ENCODE measurements around the gene FBXO48.
A peak's percentile ranks its signal among the peaks of the same experiment; 100 is the strongest.
"Not testable (repeated sequence)": the region's sequence is repeated elsewhere in the genome, so short reads cannot be mapped to it uniquely, and the experiment has no call there.

FBXO48 gene

GRCh38 chr2:68458981-68459380 is 8.1 kb downstream of the FBXO48 start:
- no peak overlapping the region for H3K4me3 Mint-ChIP-seq
- H3K9me3 Mint-ChIP-seq: no peaks in the 10 kb centered on the region
- H3K27me3 Mint-ChIP-seq: no peaks in the 10 kb centered on the region
- DNase-seq: no peak
- ATAC-seq: no peak
- H3K36me3 Mint-ChIP-seq (ENCODE audit: low read depth): no peaks in the 10 kb centered on the region
- H3K4me1 Mint-ChIP-seq: peaks cover 3% of the 10 kb centered on the region
- H3K27ac Mint-ChIP-seq: no peak overlapping the region

DNA sequence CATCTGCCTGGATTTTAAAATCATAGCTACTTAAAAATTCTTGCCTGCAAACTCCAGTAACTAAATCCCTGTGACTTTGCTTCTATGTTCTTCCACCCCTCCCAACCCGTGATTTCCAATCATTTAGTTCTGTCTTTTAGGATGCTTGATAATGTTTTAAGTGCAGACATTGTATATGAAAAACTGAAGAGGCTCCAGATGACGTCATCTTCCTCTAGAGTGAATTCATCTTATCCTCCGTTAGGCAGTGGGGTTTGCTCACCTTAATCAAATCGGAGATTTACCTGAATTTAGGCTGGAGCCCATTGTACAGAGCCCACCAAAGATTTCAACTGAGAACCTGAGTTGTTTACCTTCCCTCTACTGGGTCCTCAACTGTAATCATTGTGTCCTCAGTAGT is 10.9 kb downstream of the FBXO48 start:
- Mint-ChIP-seq H3K27me3 (no peaks in the 10 kb centered on the region), H3K36me3 (ENCODE audit: low read depth) (no peaks in the 10 kb centered on the region), H3K4me3 (no peak overlapping the region), H3K27ac (no peak overlapping the region), H3K4me1 (peaks cover 9% of the 10 kb centered on the region), H3K9me3 (no peaks in the 10 kb centered on the region)
- DNase-seq (no peak), ATAC-seq (no peak)

GRCh38 chr2:68454719-68455118 is 12.4 kb downstream of the FBXO48 start:
- Mint-ChIP-seq H3K4me3 (no peak overlapping the region), H3K27me3 (no peaks in the 10 kb centered on the region)
- ATAC-seq: no peak

GRCh38 chr2:68453761-68454360 is 13.2 kb downstream of the FBXO48 start:
- Mint-ChIP-seq H3K36me3 (ENCODE audit: low read depth) (no peaks in the 10 kb centered on the region), H3K27me3 (no peaks in the 10 kb centered on the region), H3K9me3 (no peaks in the 10 kb centered on the region), H3K4me3 (no peak overlapping the region), H3K27ac (no peak overlapping the region), H3K4me1 (peaks cover 9% of the 10 kb centered on the region)
- DNase-seq (no peak), ATAC-seq (no peak)

More at GRCh38 chr2:68454719-68455118, 12.4 kb downstream of the FBXO48 start:
- Mint-ChIP-seq H3K36me3 (ENCODE audit: low read depth) (no peaks in the 10 kb centered on the region), H3K4me1 (peaks cover 9% of the 10 kb centered on the region), H3K27ac (no peak overlapping the region), H3K9me3 (no peaks in the 10 kb centered on the region)
- no peak for DNase-seq

GRCh38 chr2:68452158-68452900 is 14.8 kb downstream of the FBXO48 start:
- Mint-ChIP-seq H3K27ac (no peak overlapping the region), H3K27me3 (no peaks in the 10 kb centered on the region), H3K4me1 (peaks cover 9% of the 10 kb centered on the region), H3K9me3 (no peaks in the 10 kb centered on the region), H3K36me3 (ENCODE audit: low read depth) (no peaks in the 10 kb centered on the region), H3K4me3 (no peak overlapping the region)
- DNase-seq (no peak), ATAC-seq (no peak)

- Mint-ChIP-seq H3K4me1 (peaks cover 9% of the 10 kb centered on the region), H3K4me3 (no peak overlapping the region), H3K9me3 (no peaks in the 10 kb centered on the region), H3K27me3 (no peaks in the 10 kb centered on the region), H3K36me3 (ENCODE audit: low read depth) (no peaks in the 10 kb centered on the region), H3K27ac (no peak overlapping the region)
- ATAC-seq (peak; percentile 43), DNase-seq (no peak)
These were observed 18.1 kb downstream of the FBXO48 start for GRCh38 chr2:68448671-68449653.

GRCh38 chr2:68447118-68447517 is 20.0 kb downstream of the FBXO48 start:
- H3K4me3 Mint-ChIP-seq: no peak overlapping the region
- H3K9me3 Mint-ChIP-seq: no peaks in the 10 kb centered on the region
- peaks cover under 1% of the 10 kb centered on the region for H3K4me1 Mint-ChIP-seq
- no peak overlapping the region for H3K27ac Mint-ChIP-seq
- H3K27me3 Mint-ChIP-seq: peaks cover 7% of the 10 kb centered on the region
- no peak for DNase-seq
- no peaks in the 10 kb centered on the region for H3K36me3 Mint-ChIP-seq (ENCODE audit: low read depth)
- no peak for ATAC-seq

DNA sequence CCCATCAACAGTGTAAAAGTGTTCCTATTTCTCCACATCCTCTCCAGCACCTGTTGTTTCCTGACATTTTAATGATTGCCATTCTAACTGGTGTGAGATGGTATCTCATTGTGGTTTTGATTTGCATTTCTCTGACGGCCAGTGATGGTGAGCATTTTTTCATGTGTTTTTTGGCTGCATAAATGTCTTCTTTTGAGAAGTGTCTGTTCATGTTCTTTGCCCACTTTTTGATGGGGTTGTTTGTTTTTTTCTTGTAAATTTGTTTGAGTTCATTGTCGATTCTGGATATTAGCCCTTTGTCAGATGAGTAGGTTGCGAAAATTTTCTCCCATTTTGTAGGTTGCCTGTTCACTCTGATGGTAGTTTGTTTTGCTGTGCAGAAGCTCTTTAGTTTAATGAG is 20.7 kb downstream of the FBXO48 start:
- not testable (repeated sequence) for H3K4me1 Mint-ChIP-seq; H3K4me3 Mint-ChIP-seq; DNase-seq; H3K36me3 Mint-ChIP-seq (ENCODE audit: low read depth); H3K9me3 Mint-ChIP-seq; H3K27me3 Mint-ChIP-seq; H3K27ac Mint-ChIP-seq; ATAC-seq

- H3K27ac Mint-ChIP-seq: no peak overlapping the region
- H3K27me3 Mint-ChIP-seq: peaks cover 8% of the 10 kb centered on the region
- H3K4me3 Mint-ChIP-seq: no peak overlapping the region
- ATAC-seq (no peak), DNase-seq (no peak)
- H3K4me1 Mint-ChIP-seq: peaks cover 21% of the 10 kb centered on the region
- H3K36me3 Mint-ChIP-seq (ENCODE audit: low read depth): no peaks in the 10 kb centered on the region
- H3K9me3 Mint-ChIP-seq: no peaks in the 10 kb centered on the region
These were observed 25.1 kb downstream of the FBXO48 start for GRCh38 chr2:68441994-68442322.

- peaks cover 21% of the 10 kb centered on the region for H3K4me1 Mint-ChIP-seq
- H3K4me3 Mint-ChIP-seq: peak overlapping the region; percentile 19
- no peaks in the 10 kb centered on the region for H3K9me3 Mint-ChIP-seq
- H3K36me3 Mint-ChIP-seq (ENCODE audit: low read depth): no peaks in the 10 kb centered on the region
- peak overlapping the region; percentile 68 for H3K27ac Mint-ChIP-seq
- peak; percentile 100 for ATAC-seq
- peaks cover 8% of the 10 kb centered on the region for H3K27me3 Mint-ChIP-seq
- peak; percentile 86 for DNase-seq
These were observed 25.7 kb downstream of the FBXO48 start for GRCh38 chr2:68441179-68441993.

DNA sequence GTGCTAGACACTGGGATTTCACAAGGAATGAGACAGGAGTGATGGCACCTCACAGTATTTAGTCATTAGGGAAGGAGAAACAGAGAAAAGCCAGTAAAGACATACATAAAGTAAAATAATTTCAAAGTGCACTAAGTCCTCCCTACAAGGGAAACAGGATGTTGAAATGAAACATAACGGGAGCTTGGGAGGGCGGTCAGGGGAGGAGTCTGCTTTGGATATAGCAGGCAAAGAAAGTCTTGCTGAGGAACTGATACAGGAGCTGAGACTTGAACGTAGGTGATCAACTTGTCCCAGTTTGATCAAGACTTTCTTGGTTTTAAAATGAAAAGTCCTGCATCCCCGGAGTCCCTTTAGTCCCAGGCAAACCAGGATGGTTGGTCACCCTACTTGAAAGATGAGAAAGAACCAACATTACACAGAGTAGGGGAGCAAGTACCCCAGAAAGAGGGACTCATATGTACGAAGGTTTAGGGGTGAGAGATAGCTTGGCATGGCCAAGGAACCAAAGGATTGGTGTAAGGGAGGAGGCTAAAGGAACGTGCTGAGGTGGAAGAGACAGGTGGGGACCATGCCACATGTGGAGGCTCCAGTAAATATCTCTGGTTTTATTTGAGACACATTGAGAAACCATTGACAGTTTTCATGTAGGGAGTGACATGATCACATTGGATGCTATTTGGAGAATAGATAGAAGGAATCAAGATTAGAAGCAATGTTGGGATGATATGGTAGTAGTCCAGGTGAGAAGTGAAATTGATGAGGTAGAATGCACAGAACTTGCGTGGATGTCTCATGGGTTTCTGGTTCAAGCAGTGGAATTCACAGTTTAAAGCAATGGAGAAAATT is 28.4 kb downstream of the FBXO48 start:
- Mint-ChIP-seq H3K27me3 (peaks cover 8% of the 10 kb centered on the region), H3K27ac (no peak overlapping the region), H3K4me1 (peaks cover 21% of the 10 kb centered on the region), H3K4me3 (no peak overlapping the region), H3K36me3 (ENCODE audit: low read depth) (no peaks in the 10 kb centered on the region), H3K9me3 (no peaks in the 10 kb centered on the region)
- ATAC-seq: no peak
- DNase-seq: no peak

DNA sequence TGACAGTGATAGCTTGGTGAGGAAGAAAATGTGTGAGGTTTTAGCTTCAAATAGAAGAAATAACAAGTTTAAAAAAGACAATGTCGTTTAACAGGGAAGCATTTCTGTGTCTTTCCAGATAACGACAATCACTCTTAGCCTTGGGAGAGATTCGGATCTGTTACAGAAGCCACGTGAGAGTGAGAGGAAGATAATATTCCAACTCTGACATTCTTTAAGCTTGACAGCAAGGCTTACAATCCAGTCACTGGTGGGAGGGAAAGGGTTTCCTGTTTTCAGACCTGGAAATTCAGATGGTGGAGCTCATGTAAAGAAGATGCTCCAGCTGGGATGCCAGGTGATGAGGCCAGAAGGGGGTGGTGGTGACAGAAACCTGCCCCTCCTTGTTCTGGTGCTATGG is 30.8 kb downstream of the FBXO48 start:
- Mint-ChIP-seq H3K27me3 (peaks cover 1% of the 10 kb centered on the region), H3K27ac (no peak overlapping the region), H3K36me3 (ENCODE audit: low read depth) (no peaks in the 10 kb centered on the region), H3K4me1 (peaks cover 17% of the 10 kb centered on the region), H3K4me3 (no peak overlapping the region), H3K9me3 (no peaks in the 10 kb centered on the region)
- DNase-seq: no peak
- ATAC-seq: no peak

- ATAC-seq (no peak), DNase-seq (no peak)
- H3K27me3 Mint-ChIP-seq: peaks cover 1% of the 10 kb centered on the region
- peaks cover 11% of the 10 kb centered on the region for H3K4me1 Mint-ChIP-seq
- no peaks in the 10 kb centered on the region for H3K36me3 Mint-ChIP-seq (ENCODE audit: low read depth)
- H3K4me3 Mint-ChIP-seq: no peak overlapping the region
- no peak overlapping the region for H3K27ac Mint-ChIP-seq
- no peaks in the 10 kb centered on the region for H3K9me3 Mint-ChIP-seq
These were observed 31.5 kb downstream of the FBXO48 start for GRCh38 chr2:68435615-68436014.

All from activated naive CD8-positive, alpha-beta T cell treated with anti-CD3 and anti-CD28 coated beads, Interleukin-2, amount 50 U/mL, for 24 hours (primary cell).